Left ventricle myocardium inferior (tissue), 1 donor: ENCODE measurements around the gene RCCD1. TPM values are rescaled to one million over a fixed set of nuclear protein-coding genes. Genes with fewer than 3 reads are reported as not detected.
A peak's percentile ranks its signal among the peaks of the same experiment; 100 is the strongest.

Experiments used
- DNase-seq: peaks from one replicate; pipeline ENCODE4 v3.0.0-alpha.2; 2020
- H3K27ac ChIP-seq: fragments of 200-600 bp; replicated peaks from 2 replicates; pipeline ENCODE4 v1.8.0; 2021
- H3K27me3 ChIP-seq: fragments of 200-600 bp; 2 replicates; pipeline ENCODE4 v1.8.0; 2021; ENCODE audit warnings: low read depth
- H3K36me3 ChIP-seq: fragments of 200-600 bp; 2 replicates; pipeline ENCODE4 v1.8.0; 2021
- H3K4me1 ChIP-seq: fragments of 200-600 bp; 2 replicates; pipeline ENCODE4 v1.8.0; 2021
- H3K4me3 ChIP-seq: fragments of 200-600 bp; 2 replicates; pipeline ENCODE4 v1.8.0; 2021; ENCODE audit warnings: mild to moderate bottlenecking, moderate library complexity
- H3K9me3 ChIP-seq: fragments of 200-600 bp; replicated peaks from 2 replicates; pipeline ENCODE4 v1.8.0; 2021
- CTCF ChIP-seq: fragments of 200-600 bp; IDR thresholded peaks from 2 replicates; pipeline ENCODE4 v1.8.0; 2021; ENCODE audit warnings: antibody characterized with exemption, mild to moderate bottlenecking, borderline replicate concordance
- intact Hi-C: fragments of 100-400 bp; cut with micrococcal nuclease; formaldehyde crosslinking; loops from one replicate; pipeline ENCODE4 v1.11.0; 2022
- total RNA-seq: library from RNA; stranded (reverse); fragmentation: NEBNext Ultra II Directional; extraction: Animal tissue kit (Norgen Biotek cat#: 25700); gene quantifications from one replicate; pipeline ENCODE4 v1.2.1, GENCODE V29; 2021
- donor health status: DM: no; HTN: yes; CAD: no; lungs with severe emphysema.

RCCD1 gene
- total RNA-seq, 1 donor from 2014 or later: 10.9 TPM

GRCh38 chr15:90959894-90960293 is 5.2 kb downstream of the RCCD1 start:
- no peak for TF ChIP-seq CTCF
- H3K36me3 ChIP-seq: peaks cover 46% of the 10 kb centered on the region
- no peak overlapping the region for H3K4me3 ChIP-seq
- H3K27ac ChIP-seq: peak overlapping the region; percentile 71
- intact Hi-C loops: no loop called here
- H3K9me3 ChIP-seq: no peaks in the 10 kb centered on the region
- H3K27me3 ChIP-seq: no peaks in the 10 kb centered on the region
- peaks cover 64% of the 10 kb centered on the region for H3K4me1 ChIP-seq
- DNase-seq: peak; percentile 69

GRCh38 chr15:90960298-90961091 is 5.8 kb downstream of the RCCD1 start:
- intact Hi-C loops: no loop called here
- peaks cover 58% of the 10 kb centered on the region for H3K4me1 ChIP-seq
- H3K27me3 ChIP-seq: no peaks in the 10 kb centered on the region
- H3K27ac ChIP-seq: peak overlapping the region; percentile 71
- H3K36me3 ChIP-seq: peaks cover 48% of the 10 kb centered on the region
- H3K9me3 ChIP-seq: no peaks in the 10 kb centered on the region
- no peak overlapping the region for H3K4me3 ChIP-seq
- DNase-seq: no peak
- TF ChIP-seq CTCF: no peak

GRCh38 chr15:90962021-90962420 is 7.3 kb downstream of the RCCD1 start:
- no peak for DNase-seq
- H3K27me3 ChIP-seq: no peaks in the 10 kb centered on the region
- H3K9me3 ChIP-seq: no peaks in the 10 kb centered on the region
- H3K4me3 ChIP-seq: no peak overlapping the region
- no peak for TF ChIP-seq CTCF
- intact Hi-C loops: no loop called here
- H3K27ac ChIP-seq: no peak overlapping the region
- H3K4me1 ChIP-seq: peaks cover 43% of the 10 kb centered on the region
- peaks cover 60% of the 10 kb centered on the region for H3K36me3 ChIP-seq

- Histone ChIP-seq H3K9me3 (no peaks in the 10 kb centered on the region), H3K4me3 (no peak overlapping the region), H3K36me3 (peaks cover 46% of the 10 kb centered on the region), H3K4me1 (peaks cover 3% of the 10 kb centered on the region), H3K27me3 (no peaks in the 10 kb centered on the region), H3K27ac (no peak overlapping the region)
- DNase-seq: no peak
- TF ChIP-seq CTCF: no peak
- intact Hi-C loops: no loop called here
Measured at GRCh38 chr15:90966262-90966661, 11.6 kb downstream of the RCCD1 start.

- Histone ChIP-seq H3K27me3 (no peaks in the 10 kb centered on the region), H3K36me3 (peaks cover 37% of the 10 kb centered on the region), H3K9me3 (no peaks in the 10 kb centered on the region), H3K4me3 (no peak overlapping the region), H3K27ac (no peak overlapping the region), H3K4me1 (no peaks in the 10 kb centered on the region)
- intact Hi-C loops: no loop called here
- DNase-seq: no peak
- TF ChIP-seq CTCF: no peak
Measured at GRCh38 chr15:90967206-90967605, 12.5 kb downstream of the RCCD1 start.
